IMR-90 (cell line): ENCODE data around the gene RXRB. TPM values are rescaled to one million over a fixed set of nuclear protein-coding genes. Genes with fewer than 3 reads are reported as not detected.
A peak's percentile ranks its signal among the peaks of the same experiment; 100 is the strongest.

Source experiments
- ATAC-seq: fragments of 200-7000 bp; cut with Tn5 transposase; 2 replicates; pipeline ENCODE4 v1.9.1; 2020; ENCODE audit warnings: low read depth, mild to moderate bottlenecking, moderate library complexity
- BruUV-seq: library from RNA; stranded (reverse); fragments of 400-500 nt; replicated peaks from 2 replicates; lab custom pipeline; 2021; lab: Mats Ljungman, UMichigan
- CTCF ChIA-PET: fragments of 300-600 bp; formaldehyde crosslinking; extraction: SDS; loops from one replicate; lab custom pipeline; 2021; ENCODE audit warnings: antibody characterized with exemption; lab: Yijun Ruan, JAX
- POLR2A ChIA-PET: fragments of 300-600 bp; sonication (Branson Sonifier 250); formaldehyde crosslinking; loops from one replicate; lab custom pipeline; 2022; ENCODE audit warnings: antibody characterized with exemption; ENCODE audit not compliant: unreplicated experiment; lab: Charles Lee
- DNase-seq: peaks from one replicate; pipeline ENCODE4 v3.0.0; 2013
- H2AFZ ChIP-seq: replicated peaks from 2 replicates; pipeline ENCODE3; 2013; ENCODE audit warnings: low read length, mild to moderate bottlenecking; ENCODE audit not compliant: poor library complexity
- H2AK5ac ChIP-seq: 2 replicates; pipeline ENCODE4 v1.6.1; 2013; ENCODE audit warnings: low read depth, low read length, inconsistent platforms
- H2AK9ac ChIP-seq: replicated peaks from 2 replicates; pipeline ENCODE3; 2013; ENCODE audit warnings: mild to moderate bottlenecking, low read depth, low read length, moderate library complexity; ENCODE audit not compliant: poor library complexity
- H2BK120ac ChIP-seq: 2 replicates; pipeline ENCODE4 v1.6.1; 2013; ENCODE audit warnings: low read depth, low read length, inconsistent platforms
- H2BK15ac ChIP-seq: 3 replicates; pipeline ENCODE4 v1.6.1; 2013; ENCODE audit warnings: low read depth, low read length, inconsistent platforms
- H2BK20ac ChIP-seq: 2 replicates; pipeline ENCODE4 v1.6.1; 2013; ENCODE audit warnings: low read depth, mild to moderate bottlenecking, inconsistent platforms, low read length, moderate library complexity
- H2BK5ac ChIP-seq: 2 replicates; pipeline ENCODE4 v1.6.1; 2013; ENCODE audit warnings: mild to moderate bottlenecking, low read depth, low read length, inconsistent platforms; ENCODE audit not compliant: poor library complexity, severe bottlenecking
- H3K14ac ChIP-seq: replicated peaks from 2 replicates; pipeline ENCODE4 v1.6.1; 2013; ENCODE audit warnings: low read depth, low read length, inconsistent platforms
- H3K18ac ChIP-seq: 2 replicates; pipeline ENCODE4 v1.6.1; 2013; ENCODE audit warnings: low read depth, low read length, control low read depth
- H3K23ac ChIP-seq: 2 replicates; pipeline ENCODE4 v1.6.1; 2013; ENCODE audit warnings: low read depth, low read length, inconsistent platforms
- H3K27ac ChIP-seq: 2 replicates; pipeline ENCODE4 v1.5.1; 2013; ENCODE audit warnings: mild to moderate bottlenecking, control low read depth, low read length; ENCODE audit not compliant: insufficient read depth
- H3K27me3 ChIP-seq: 2 replicates; pipeline ENCODE4 v1.6.1; 2013; ENCODE audit warnings: low read length; ENCODE audit not compliant: control insufficient read depth, insufficient read depth
- H3K36me3 ChIP-seq: 2 replicates; pipeline ENCODE4 v1.6.1; 2013; ENCODE audit warnings: low read length, mixed read lengths; ENCODE audit not compliant: control insufficient read depth, insufficient read depth
- H3K4ac ChIP-seq: 2 replicates; pipeline ENCODE4 v1.6.1; 2013; ENCODE audit warnings: low read depth, low read length, inconsistent platforms
- H3K4me1 ChIP-seq: 2 replicates; pipeline ENCODE4 v1.6.1; 2013; ENCODE audit warnings: low read length, mixed read lengths; ENCODE audit not compliant: control insufficient read depth, insufficient read depth
- H3K4me2 ChIP-seq: 2 replicates; pipeline ENCODE4 v1.6.1; 2013; ENCODE audit warnings: low read depth, mild to moderate bottlenecking, control low read depth, low read length, moderate library complexity
- H3K4me3 ChIP-seq: 2 replicates; pipeline ENCODE4 v1.5.1; 2013; ENCODE audit warnings: low read depth, mild to moderate bottlenecking, control low read depth, low read length, moderate library complexity; ENCODE audit not compliant: insufficient read depth
- H3K56ac ChIP-seq: 2 replicates; pipeline ENCODE4 v1.6.1; 2013; ENCODE audit warnings: low read length, inconsistent platforms; ENCODE audit not compliant: insufficient read depth; ENCODE audit errors: extremely low read depth
- H3K79me1 ChIP-seq, 2 experiments: 2 replicates each; pipeline ENCODE4 v1.6.1; 2013; ENCODE audit warnings: low read length in 2 of 2, inconsistent platforms in 1 of 2, low read depth in 1 of 2
- H3K9ac ChIP-seq: 2 replicates; pipeline ENCODE4 v1.6.1; 2013; ENCODE audit warnings: low read depth, low read length, control low read depth
- H3K9me1 ChIP-seq: 2 replicates; pipeline ENCODE4 v1.6.1; 2013; ENCODE audit warnings: low read length, inconsistent platforms; ENCODE audit not compliant: insufficient read depth
- H3K9me3 ChIP-seq: 2 replicates; pipeline ENCODE4 v1.6.1; 2013; ENCODE audit warnings: low read length; ENCODE audit not compliant: control insufficient read depth, insufficient read depth
- H4K20me1 ChIP-seq: 2 replicates; pipeline ENCODE4 v1.6.1; 2013; ENCODE audit warnings: low read length, inconsistent platforms; ENCODE audit not compliant: insufficient read depth
- H4K5ac ChIP-seq: 2 replicates; pipeline ENCODE4 v1.6.1; 2013; ENCODE audit warnings: mild to moderate bottlenecking, low read depth, low read length, control low read depth
- H4K8ac ChIP-seq, 2 experiments: 2 replicates each; pipeline ENCODE4 v1.6.1; 2013; ENCODE audit warnings: low read depth in 2 of 2, low read length in 2 of 2, control low read depth in 1 of 2, inconsistent platforms in 1 of 2
- H4K91ac ChIP-seq: 2 replicates; pipeline ENCODE4 v1.6.1; 2013; ENCODE audit warnings: low read depth, low read length, inconsistent platforms; ENCODE audit not compliant: insufficient read depth
- CEBPB ChIP-seq: IDR thresholded peaks from 2 replicates; pipeline ENCODE4 v1.6.1; 2012; ENCODE audit warnings: low read depth, low read length, improper control_type of control experiment
- CHD1 ChIP-seq: IDR thresholded peaks from 2 replicates; pipeline ENCODE4 v1.6.1; 2012; ENCODE audit warnings: low read depth, low read length, improper control_type of control experiment
- CTCF ChIP-seq: conservative IDR thresholded peaks from 2 replicates; pipeline ENCODE4 v1.5.1; 2012; ENCODE audit warnings: mild to moderate bottlenecking, low read depth, low read length, improper control_type of control experiment
- MAFK ChIP-seq: IDR thresholded peaks from 2 replicates; pipeline ENCODE4 v1.6.1; 2012; ENCODE audit warnings: low read depth, low read length, improper control_type of control experiment
- RAD21 ChIP-seq: IDR thresholded peaks from 2 replicates; pipeline ENCODE4 v1.6.1; 2012; ENCODE audit warnings: low read length, improper control_type of control experiment
- RCOR1 ChIP-seq: IDR thresholded peaks from 2 replicates; pipeline ENCODE4 v1.6.1; 2012; ENCODE audit warnings: mild to moderate bottlenecking, low read length, improper control_type of control experiment; ENCODE audit not compliant: insufficient replicate concordance
- RFX5 ChIP-seq: IDR thresholded peaks from 2 replicates; pipeline ENCODE4 v1.8.0; 2012; ENCODE audit warnings: low read depth, mild to moderate bottlenecking, low read length, moderate library complexity
- SMC3 ChIP-seq: fragments of 150-350 bp; IDR thresholded peaks from 2 replicates; pipeline ENCODE4 v1.6.1; 2016; ENCODE audit warnings: low read depth, mild to moderate bottlenecking, antibody characterized with exemption, low read length, moderate library complexity
- USF2 ChIP-seq: fragments of 150-350 bp; IDR thresholded peaks from 2 replicates; pipeline ENCODE4 v1.6.1; 2017; ENCODE audit warnings: mild to moderate bottlenecking, antibody characterized with exemption, low read length, low read depth
- WGBS, 2 experiments: methylation state at CpG; one replicate each; pipeline versions ENCODE4 v1.1.5 to v1.1.7; 2013; ENCODE audit warnings: missing lambda C conversion rate in 2 of 2; ENCODE audit not compliant: insufficient read length in 1 of 2; ENCODE audit errors: extremely low coverage in 2 of 2; 5-methylcytosine and 5-hydroxymethylcytosine counted together
- dilution Hi-C: fragments of 300-500 bp; cut with HindIII; formaldehyde crosslinking; loops from one replicate; pipeline ENCODE4 v1.14.3; 2018; ENCODE audit warnings: low sequenced_read_pairs; ENCODE audit not compliant: unreplicated experiment
- in situ Hi-C: fragments of 300-500 bp; cut with MboI; formaldehyde crosslinking; loops from 3 replicates; pipeline ENCODE4 v1.14.3; 2019; ENCODE audit warnings: low sequenced_read_pairs, inconsistent platforms, mixed read lengths
- intact Hi-C: fragments of 100-400 bp; cut with micrococcal nuclease; formaldehyde crosslinking; loops from 2 replicates; pipeline ENCODE4 v1.10.0; 2022
- polyA plus RNA-seq, 3 experiments: library from polyadenylated mRNA; depleted of rRNA; stranded (reverse); fragments of >200 nt; gene quantifications; 2 replicates each; pipeline ENCODE4 v1.2.3, GENCODE V29; 2012; ENCODE audit warnings: low replicate concordance in 1 of 3
- total RNA-seq: library from RNA; depleted of rRNA; stranded (reverse); fragments of >200 nt; gene quantifications from 2 replicates; pipeline ENCODE4 v1.2.3, GENCODE V29; 2012

The RXRB gene
- total and polyA plus RNA-seq, 2 of the 4 experiments (the other 2 are of a cell fraction) = 18.6 to 53.7 TPM

- Histone ChIP-seq H3K4ac (no peak overlapping the region), H2AFZ (no peak overlapping the region), H2BK5ac (no peak overlapping the region), H4K8ac (no peak overlapping the region), H3K79me1 (no peaks in the 10 kb centered on the region), H3K36me3 (no peaks in the 10 kb centered on the region), H4K91ac (no peak overlapping the region), H2BK20ac (no peak overlapping the region), H3K4me3 (no peak overlapping the region), H2AK9ac (no peak overlapping the region), H3K27ac (no peak overlapping the region), H2AK5ac (no peak overlapping the region), H3K56ac (no peak overlapping the region), H3K23ac (no peak overlapping the region), H3K9me3 (no peaks in the 10 kb centered on the region), H3K4me1 (no peaks in the 10 kb centered on the region), H2BK120ac (no peak overlapping the region), H2BK15ac (no peak overlapping the region), H3K27me3 (peaks cover 13% of the 10 kb centered on the region; the same call in 1 of the 2 replicates), H3K4me2 (no peak overlapping the region), H3K14ac (no peak overlapping the region), H4K5ac (no peak overlapping the region), H3K9ac (no peak overlapping the region), H3K9me1 (no peaks in the 10 kb centered on the region), H3K18ac (no peak overlapping the region), H4K20me1 (no peaks in the 10 kb centered on the region)
- WGBS, 2 experiments = 0% methylated on average over 1 of the region's 16 CpGs; no CpG with 5 or more reads in 1 of the 2 experiments
- TF ChIP-seq RFX5 (no peak), RAD21 (peak; percentile 80), CEBPB (no peak), RCOR1 (no peak), USF2 (no peak), CTCF (peak; percentile 77), SMC3 (peak; percentile 69), CHD1 (no peak), MAFK (no peak)
- no TSS peak for BruUV-seq
- peak; percentile 49 for DNase-seq
- in situ Hi-C loops (no loop called here), dilution Hi-C loops (no loop called here), intact Hi-C loops (loop anchor here (1.0 kb wide), 2 partner anchors 55 to 159 kb away; no protein-coding TSS in a partner anchor)
- ATAC-seq = peak; percentile 93
- POLR2A ChIA-PET = no interaction called here
- CTCF ChIA-PET = interaction anchor here (0.6 to 1.0 kb wide), 2 partner anchors 18 to 25 kb away, joined by 3 read pairs; no protein-coding TSS in a partner anchor
These were observed 27.6 kb downstream of the RXRB start for GRCh38 chr6:33172688-33173534.
